GM23338 (cell line): Measurements from ENCODE around the gene XRCC4. TPM values are rescaled to one million over a fixed set of nuclear protein-coding genes. Genes with fewer than 3 reads are reported as not detected.

Experiments
- ATAC-seq: fragments of 200-7000 bp; cut with Tn5 transposase; 3 replicates; pipeline ENCODE4 v1.9.1; 2020
- DNase-seq: peaks from one replicate; pipeline ENCODE4 v3.0.0-alpha.2; 2015; ENCODE audit warnings: low spot score
- H2AFZ ChIP-seq: fragments of 200-600 bp; sonication (generic); 2 replicates; pipeline ENCODE4 v1.8.0; 2016; ENCODE audit warnings: antibody characterized with exemption, mild to moderate bottlenecking, moderate library complexity
- H3F3A ChIP-seq: fragments of 200-600 bp; sonication (generic); replicated peaks from 2 replicates; pipeline ENCODE4 v1.8.0; 2017; ENCODE audit warnings: antibody characterized with exemption, mixed run types, low read depth
- H3K27ac ChIP-seq: fragments of 200-600 bp; sonication (generic); 2 replicates; pipeline ENCODE4 v1.6.1; 2016; ENCODE audit warnings: low read depth
- H3K27me3 ChIP-seq: fragments of 200-600 bp; sonication (generic); 2 replicates; pipeline ENCODE4 v1.8.0; 2016; ENCODE audit warnings: mild to moderate bottlenecking, mixed run types, moderate library complexity; ENCODE audit not compliant: insufficient read depth
- H3K36me3 ChIP-seq: fragments of 200-600 bp; sonication (generic); 2 replicates; pipeline ENCODE4 v1.8.0; 2016; ENCODE audit warnings: mild to moderate bottlenecking; ENCODE audit not compliant: insufficient read depth
- H3K4me1 ChIP-seq: fragments of 200-600 bp; sonication (generic); 2 replicates; pipeline ENCODE4 v1.8.0; 2016; ENCODE audit warnings: mild to moderate bottlenecking, moderate library complexity; ENCODE audit not compliant: insufficient read depth
- H3K4me2 ChIP-seq: fragments of 200-600 bp; sonication (generic); 2 replicates; pipeline ENCODE4 v1.7.1; 2017; ENCODE audit warnings: mixed run types
- H3K4me3 ChIP-seq: fragments of 200-600 bp; sonication (generic); 2 replicates; pipeline ENCODE4 v1.6.1; 2016; ENCODE audit warnings: mixed run types
- H3K79me2 ChIP-seq: fragments of 200-600 bp; sonication (generic); replicated peaks from 2 replicates; pipeline ENCODE4 v1.8.0; 2017; ENCODE audit warnings: mild to moderate bottlenecking; ENCODE audit not compliant: insufficient read depth
- H3K9me2 ChIP-seq: fragments of 200-600 bp; sonication (generic); 2 replicates; pipeline ENCODE4 v1.8.0; 2017; ENCODE audit not compliant: insufficient read depth
- H4K20me1 ChIP-seq: fragments of 200-600 bp; sonication (generic); replicated peaks from 2 replicates; pipeline ENCODE4 v1.8.0; 2017; ENCODE audit warnings: mild to moderate bottlenecking; ENCODE audit not compliant: insufficient read depth
- H3K27ac Mint-ChIP-seq: 2 replicates; pipeline ENCODE4 v1.8.0; 2020; ENCODE audit warnings: inconsistent platforms, mild to moderate bottlenecking, moderate library complexity, mixed read lengths
- H3K27me3 Mint-ChIP-seq: 3 replicates; pipeline ENCODE4 v1.8.0; 2022; ENCODE audit warnings: low read depth, mild to moderate bottlenecking, moderate library complexity, mixed read lengths, inconsistent platforms; ENCODE audit not compliant: insufficient read depth, poor library complexity
- H3K36me3 Mint-ChIP-seq: 3 replicates; pipeline ENCODE4 v1.8.0; 2021; ENCODE audit warnings: low read depth, mild to moderate bottlenecking, inconsistent platforms, moderate library complexity, mixed read lengths
- H3K4me1 Mint-ChIP-seq: 3 replicates; pipeline ENCODE4 v1.8.0; 2020; ENCODE audit warnings: mild to moderate bottlenecking, inconsistent platforms, mixed read lengths
- H3K4me3 Mint-ChIP-seq: 3 replicates; pipeline ENCODE4 v1.8.0; 2021; ENCODE audit warnings: moderate library complexity, mild to moderate bottlenecking, inconsistent platforms, mixed read lengths
- H3K9me3 Mint-ChIP-seq: 3 replicates; pipeline ENCODE4 v1.8.0; 2020; ENCODE audit warnings: moderate library complexity, mild to moderate bottlenecking, inconsistent platforms, mixed read lengths
- CREB1 ChIP-seq: fragments of 250-450 bp; sonication (Bioruptor Pico); IDR thresholded peaks from 2 replicates; pipeline ENCODE4 v1.5.0; 2020; ENCODE audit warnings: low read depth, mild to moderate bottlenecking, moderate library complexity
- EZH2 ChIP-seq: fragments of 200-600 bp; sonication (generic); IDR thresholded peaks from one replicate; pipeline ENCODE4 v1.8.0; 2017; ENCODE audit warnings: antibody characterized with exemption, mild to moderate bottlenecking, low read depth; ENCODE audit not compliant: unreplicated experiment
- JUNB ChIP-seq: IDR thresholded peaks from one replicate; pipeline ENCODE4 v1.6.1; 2016; ENCODE audit warnings: antibody characterized with exemption; ENCODE audit not compliant: unreplicated experiment
- STAT1 ChIP-seq: IDR thresholded peaks from one replicate; pipeline ENCODE4 v1.6.1; 2016; ENCODE audit warnings: antibody characterized with exemption; ENCODE audit not compliant: unreplicated experiment
- ZNF114 ChIP-seq: fragments of 250-450 bp; sonication (Bioruptor Pico); IDR thresholded peaks from 2 replicates; pipeline ENCODE4 v1.5.0; 2020; ENCODE audit warnings: mild to moderate bottlenecking, moderate library complexity
- ZNF331 ChIP-seq: fragments of 250-450 bp; sonication (Bioruptor Pico); IDR thresholded peaks from 2 replicates; pipeline ENCODE4 v1.5.0; 2020; ENCODE audit warnings: low read depth, mild to moderate bottlenecking, moderate library complexity
- polyA plus RNA-seq: library from polyadenylated mRNA; unstranded; fragments of >200 nt; fragmentation: Nextera tagmentation; extraction: Ambion mirVana; gene quantifications from 2 replicates; pipeline ENCODE4 v1.2.1, GENCODE V29; 2016
- total RNA-seq: library from RNA; depleted of rRNA; stranded (reverse); fragments of >200 nt; shearing (Covaris generic); gene quantifications from 2 replicates; pipeline ENCODE4 v1.2.3, GENCODE V29; 2014
- TF ChIP-seq, protein P1 (sequence below): IDR thresholded peaks from 2 replicates; pipeline ENCODE4 v1.6.1; 2016; ENCODE audit warnings: antibody characterized with exemption
- TF ChIP-seq, protein P2 (sequence below), 2 experiments: fragments of 200-600 bp in 1 of 2; sonication (generic) in 1 of 2; conservative IDR thresholded peaks; 2 replicates each; pipeline versions ENCODE4 v1.5.1 to v1.6.1; 2016 to 2017; ENCODE audit warnings: antibody characterized with exemption in 2 of 2, low read depth in 2 of 2, mild to moderate bottlenecking in 2 of 2, moderate library complexity in 1 of 2
- TF ChIP-seq, protein P3 (sequence below): fragments of 250-450 bp; sonication (Bioruptor Pico); IDR thresholded peaks from 2 replicates; pipeline ENCODE4 v1.5.0; 2020; ENCODE audit warnings: mild to moderate bottlenecking, moderate library complexity

XRCC4 gene
- total and polyA plus RNA-seq, 2 experiments from 2014 or later = 11.5 to 22.4 TPM

DNA sequence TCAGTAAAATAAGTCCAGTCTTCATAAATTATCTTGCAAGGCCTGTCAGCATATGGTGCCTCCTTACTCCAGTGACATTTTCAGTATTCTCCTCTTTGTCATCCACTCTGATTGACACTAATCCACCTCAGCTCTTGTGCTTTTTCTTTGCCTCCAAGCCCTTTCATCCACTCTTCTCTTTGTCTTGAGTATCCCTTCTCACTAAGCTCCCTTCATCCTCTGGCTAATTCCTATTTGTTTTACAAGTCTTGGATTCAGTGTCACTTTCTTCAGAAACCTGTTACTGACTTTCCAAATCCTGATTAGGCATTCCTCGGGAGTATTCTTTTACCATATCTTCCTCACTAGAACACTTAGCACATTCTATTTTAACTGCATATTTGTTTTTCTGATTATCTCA is 293.6 kb downstream of the XRCC4 start:
- TF ChIP-seq, protein P1, sequence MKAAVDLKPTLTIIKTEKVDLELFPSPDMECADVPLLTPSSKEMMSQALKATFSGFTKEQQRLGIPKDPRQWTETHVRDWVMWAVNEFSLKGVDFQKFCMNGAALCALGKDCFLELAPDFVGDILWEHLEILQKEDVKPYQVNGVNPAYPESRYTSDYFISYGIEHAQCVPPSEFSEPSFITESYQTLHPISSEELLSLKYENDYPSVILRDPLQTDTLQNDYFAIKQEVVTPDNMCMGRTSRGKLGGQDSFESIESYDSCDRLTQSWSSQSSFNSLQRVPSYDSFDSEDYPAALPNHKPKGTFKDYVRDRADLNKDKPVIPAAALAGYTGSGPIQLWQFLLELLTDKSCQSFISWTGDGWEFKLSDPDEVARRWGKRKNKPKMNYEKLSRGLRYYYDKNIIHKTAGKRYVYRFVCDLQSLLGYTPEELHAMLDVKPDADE = no peak
- TF ChIP-seq ZNF114 (CRISPR knock-in tag) (no peak), EZH2 (no peak), CREB1 (CRISPR knock-in tag) (no peak), ZNF331 (no peak)
- TF ChIP-seq, protein P2, sequence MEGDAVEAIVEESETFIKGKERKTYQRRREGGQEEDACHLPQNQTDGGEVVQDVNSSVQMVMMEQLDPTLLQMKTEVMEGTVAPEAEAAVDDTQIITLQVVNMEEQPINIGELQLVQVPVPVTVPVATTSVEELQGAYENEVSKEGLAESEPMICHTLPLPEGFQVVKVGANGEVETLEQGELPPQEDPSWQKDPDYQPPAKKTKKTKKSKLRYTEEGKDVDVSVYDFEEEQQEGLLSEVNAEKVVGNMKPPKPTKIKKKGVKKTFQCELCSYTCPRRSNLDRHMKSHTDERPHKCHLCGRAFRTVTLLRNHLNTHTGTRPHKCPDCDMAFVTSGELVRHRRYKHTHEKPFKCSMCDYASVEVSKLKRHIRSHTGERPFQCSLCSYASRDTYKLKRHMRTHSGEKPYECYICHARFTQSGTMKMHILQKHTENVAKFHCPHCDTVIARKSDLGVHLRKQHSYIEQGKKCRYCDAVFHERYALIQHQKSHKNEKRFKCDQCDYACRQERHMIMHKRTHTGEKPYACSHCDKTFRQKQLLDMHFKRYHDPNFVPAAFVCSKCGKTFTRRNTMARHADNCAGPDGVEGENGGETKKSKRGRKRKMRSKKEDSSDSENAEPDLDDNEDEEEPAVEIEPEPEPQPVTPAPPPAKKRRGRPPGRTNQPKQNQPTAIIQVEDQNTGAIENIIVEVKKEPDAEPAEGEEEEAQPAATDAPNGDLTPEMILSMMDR (conservative IDR thresholded peaks at IDR 0.05; ENCODE audit: low read depth in 2 of 2) = no peak
- Histone ChIP-seq H3K27ac (no peak overlapping the region), H2AFZ (no peak overlapping the region), H3K4me3 (no peak overlapping the region), H3K27me3 (no peaks in the 10 kb centered on the region), H3K4me1 (no peaks in the 10 kb centered on the region; the same call in 1 of the 2 replicates), H3K79me2 (no peaks in the 10 kb centered on the region), H3K36me3 (no peaks in the 10 kb centered on the region), H4K20me1 (no peaks in the 10 kb centered on the region), H3F3A (no peaks in the 10 kb centered on the region), H3K9me2 (peaks cover 7% of the 10 kb centered on the region; the same call in 1 of the 2 replicates), H3K4me2 (no peak overlapping the region)
- no peak overlapping the region for H3K4me3 Mint-ChIP-seq
- no peak overlapping the region for H3K27ac Mint-ChIP-seq
- no peak for DNase-seq
- no peaks in the 10 kb centered on the region; the same call in 1 of the 3 replicates for H3K4me1 Mint-ChIP-seq
- H3K27me3 Mint-ChIP-seq = no peaks in the 10 kb centered on the region
- no peak for ATAC-seq
- H3K9me3 Mint-ChIP-seq = no peaks in the 10 kb centered on the region
- H3K36me3 Mint-ChIP-seq = no peaks in the 10 kb centered on the region

DNA sequence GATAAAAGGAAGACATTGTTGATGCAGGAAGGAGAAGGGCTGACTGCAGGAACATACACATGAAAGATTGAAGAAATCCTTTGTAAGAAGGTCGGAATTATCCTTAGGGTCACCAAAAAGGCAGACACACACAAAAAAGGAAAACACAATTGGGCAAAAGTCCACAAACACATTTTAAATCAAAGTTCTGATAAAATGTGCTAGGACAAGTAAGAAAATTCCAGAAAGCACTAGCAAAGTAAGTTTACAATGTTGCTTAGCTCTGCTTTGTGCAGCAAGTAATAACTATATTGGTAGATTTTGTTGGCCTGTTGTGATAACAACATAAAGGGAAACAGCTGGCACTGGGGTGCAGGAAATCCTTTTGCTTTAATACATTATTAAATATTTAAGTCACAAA is 294.4 kb downstream of the XRCC4 start:
- H3K4me1 ChIP-seq = no peaks in the 10 kb centered on the region; the same call in 1 of the 2 replicates
- H3K27me3 Mint-ChIP-seq = no peaks in the 10 kb centered on the region
- no peaks in the 10 kb centered on the region for H3F3A ChIP-seq
- TF ChIP-seq, protein P1 = no peak
- TF ChIP-seq JUNB (no peak), ZNF114 (CRISPR knock-in tag) (no peak), CREB1 (CRISPR knock-in tag) (no peak), EZH2 (no peak), STAT1 (no peak)
- TF ChIP-seq, protein P3, sequence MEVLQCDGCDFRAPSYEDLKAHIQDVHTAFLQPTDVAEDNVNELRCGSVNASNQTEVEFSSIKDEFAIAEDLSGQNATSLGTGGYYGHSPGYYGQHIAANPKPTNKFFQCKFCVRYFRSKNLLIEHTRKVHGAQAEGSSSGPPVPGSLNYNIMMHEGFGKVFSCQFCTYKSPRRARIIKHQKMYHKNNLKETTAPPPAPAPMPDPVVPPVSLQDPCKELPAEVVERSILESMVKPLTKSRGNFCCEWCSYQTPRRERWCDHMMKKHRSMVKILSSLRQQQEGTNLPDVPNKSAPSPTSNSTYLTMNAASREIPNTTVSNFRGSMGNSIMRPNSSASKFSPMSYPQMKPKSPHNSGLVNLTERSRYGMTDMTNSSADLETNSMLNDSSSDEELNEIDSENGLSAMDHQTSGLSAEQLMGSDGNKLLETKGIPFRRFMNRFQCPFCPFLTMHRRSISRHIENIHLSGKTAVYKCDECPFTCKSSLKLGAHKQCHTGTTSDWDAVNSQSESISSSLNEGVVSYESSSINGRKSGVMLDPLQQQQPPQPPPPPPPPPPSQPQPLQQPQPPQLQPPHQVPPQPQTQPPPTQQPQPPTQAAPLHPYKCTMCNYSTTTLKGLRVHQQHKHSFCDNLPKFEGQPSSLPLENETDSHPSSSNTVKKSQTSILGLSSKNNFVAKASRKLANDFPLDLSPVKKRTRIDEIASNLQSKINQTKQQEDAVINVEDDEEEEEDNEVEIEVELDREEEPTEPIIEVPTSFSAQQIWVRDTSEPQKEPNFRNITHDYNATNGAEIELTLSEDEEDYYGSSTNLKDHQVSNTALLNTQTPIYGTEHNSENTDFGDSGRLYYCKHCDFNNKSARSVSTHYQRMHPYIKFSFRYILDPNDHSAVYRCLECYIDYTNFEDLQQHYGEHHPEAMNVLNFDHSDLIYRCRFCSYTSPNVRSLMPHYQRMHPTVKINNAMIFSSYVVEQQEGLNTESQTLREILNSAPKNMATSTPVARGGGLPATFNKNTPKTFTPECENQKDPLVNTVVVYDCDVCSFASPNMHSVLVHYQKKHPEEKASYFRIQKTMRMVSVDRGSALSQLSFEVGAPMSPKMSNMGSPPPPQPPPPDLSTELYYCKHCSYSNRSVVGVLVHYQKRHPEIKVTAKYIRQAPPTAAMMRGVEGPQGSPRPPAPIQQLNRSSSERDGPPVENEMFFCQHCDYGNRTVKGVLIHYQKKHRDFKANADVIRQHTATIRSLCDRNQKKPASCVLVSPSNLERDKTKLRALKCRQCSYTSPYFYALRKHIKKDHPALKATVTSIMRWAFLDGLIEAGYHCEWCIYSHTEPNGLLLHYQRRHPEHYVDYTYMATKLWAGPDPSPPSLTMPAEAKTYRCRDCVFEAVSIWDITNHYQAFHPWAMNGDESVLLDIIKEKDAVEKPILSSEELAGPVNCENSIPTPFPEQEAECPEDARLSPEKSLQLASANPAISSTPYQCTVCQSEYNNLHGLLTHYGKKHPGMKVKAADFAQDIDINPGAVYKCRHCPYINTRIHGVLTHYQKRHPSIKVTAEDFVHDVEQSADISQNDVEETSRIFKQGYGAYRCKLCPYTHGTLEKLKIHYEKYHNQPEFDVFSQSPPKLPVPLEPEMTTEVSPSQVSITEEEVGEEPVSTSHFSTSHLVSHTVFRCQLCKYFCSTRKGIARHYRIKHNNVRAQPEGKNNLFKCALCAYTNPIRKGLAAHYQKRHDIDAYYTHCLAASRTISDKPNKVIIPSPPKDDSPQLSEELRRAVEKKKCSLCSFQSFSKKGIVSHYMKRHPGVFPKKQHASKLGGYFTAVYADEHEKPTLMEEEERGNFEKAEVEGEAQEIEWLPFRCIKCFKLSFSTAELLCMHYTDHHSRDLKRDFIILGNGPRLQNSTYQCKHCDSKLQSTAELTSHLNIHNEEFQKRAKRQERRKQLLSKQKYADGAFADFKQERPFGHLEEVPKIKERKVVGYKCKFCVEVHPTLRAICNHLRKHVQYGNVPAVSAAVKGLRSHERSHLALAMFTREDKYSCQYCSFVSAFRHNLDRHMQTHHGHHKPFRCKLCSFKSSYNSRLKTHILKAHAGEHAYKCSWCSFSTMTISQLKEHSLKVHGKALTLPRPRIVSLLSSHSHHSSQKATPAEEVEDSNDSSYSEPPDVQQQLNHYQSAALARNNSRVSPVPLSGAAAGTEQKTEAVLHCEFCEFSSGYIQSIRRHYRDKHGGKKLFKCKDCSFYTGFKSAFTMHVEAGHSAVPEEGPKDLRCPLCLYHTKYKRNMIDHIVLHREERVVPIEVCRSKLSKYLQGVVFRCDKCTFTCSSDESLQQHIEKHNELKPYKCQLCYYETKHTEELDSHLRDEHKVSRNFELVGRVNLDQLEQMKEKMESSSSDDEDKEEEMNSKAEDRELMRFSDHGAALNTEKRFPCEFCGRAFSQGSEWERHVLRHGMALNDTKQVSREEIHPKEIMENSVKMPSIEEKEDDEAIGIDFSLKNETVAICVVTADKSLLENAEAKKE (CRISPR knock-in tag) = no peak

More for the DNA sequence above, 294.4 kb downstream of the XRCC4 start:
- Mint-ChIP-seq H3K4me1 (no peaks in the 10 kb centered on the region; the same call in 1 of the 3 replicates), H3K36me3 (no peaks in the 10 kb centered on the region), H3K4me3 (no peak overlapping the region), H3K27ac (no peak overlapping the region), H3K9me3 (no peaks in the 10 kb centered on the region)
- Histone ChIP-seq H3K79me2 (no peaks in the 10 kb centered on the region), H3K36me3 (no peaks in the 10 kb centered on the region), H3K27ac (no peak overlapping the region), H3K9me2 (peaks cover 9% of the 10 kb centered on the region; the same call in 1 of the 2 replicates), H3K4me2 (no peak overlapping the region), H3K4me3 (no peak overlapping the region), H2AFZ (no peak overlapping the region), H4K20me1 (no peaks in the 10 kb centered on the region), H3K27me3 (no peaks in the 10 kb centered on the region)
- ATAC-seq = no peak
- no peak for DNase-seq
